Loucy (cell line): ENCODE measurements around the gene RTP3.

Source experiments
- EZH2phosphoT487 ChIP-seq: fragments of 200-600 bp; IDR thresholded peaks from 2 replicates; pipeline ENCODE4 v1.6.1; 2018; ENCODE audit warnings: antibody characterized with exemption, mild to moderate bottlenecking, moderate library complexity, borderline replicate concordance
- TF ChIP-seq, protein P1 (sequence below): fragments of 200-600 bp; sonication (generic); conservative IDR thresholded peaks from 2 replicates; pipeline ENCODE4 v1.5.1; 2014; ENCODE audit warnings: mild to moderate bottlenecking, antibody characterized with exemption, low read length

DNA sequence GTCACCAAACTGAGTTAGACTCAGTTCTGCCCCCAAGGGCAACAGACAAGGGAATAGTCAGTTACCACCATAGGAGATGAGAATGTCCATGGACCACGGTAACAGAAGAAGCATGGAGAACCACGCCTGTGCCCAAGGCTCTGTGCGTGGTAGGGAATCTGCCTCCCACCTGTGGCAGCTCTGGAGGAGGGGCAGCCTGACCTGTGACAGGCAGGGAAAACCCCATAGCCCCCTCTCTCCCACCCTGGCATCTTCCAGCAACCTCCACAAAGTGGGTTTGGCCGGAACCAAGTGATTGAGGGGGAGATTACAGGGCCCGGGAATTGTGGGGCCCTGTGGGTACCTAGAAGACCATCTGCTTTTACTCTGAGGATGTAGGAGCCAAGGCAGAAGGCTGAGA lies 18.8 kb upstream of the RTP3 start:
- TF ChIP-seq, protein P1, sequence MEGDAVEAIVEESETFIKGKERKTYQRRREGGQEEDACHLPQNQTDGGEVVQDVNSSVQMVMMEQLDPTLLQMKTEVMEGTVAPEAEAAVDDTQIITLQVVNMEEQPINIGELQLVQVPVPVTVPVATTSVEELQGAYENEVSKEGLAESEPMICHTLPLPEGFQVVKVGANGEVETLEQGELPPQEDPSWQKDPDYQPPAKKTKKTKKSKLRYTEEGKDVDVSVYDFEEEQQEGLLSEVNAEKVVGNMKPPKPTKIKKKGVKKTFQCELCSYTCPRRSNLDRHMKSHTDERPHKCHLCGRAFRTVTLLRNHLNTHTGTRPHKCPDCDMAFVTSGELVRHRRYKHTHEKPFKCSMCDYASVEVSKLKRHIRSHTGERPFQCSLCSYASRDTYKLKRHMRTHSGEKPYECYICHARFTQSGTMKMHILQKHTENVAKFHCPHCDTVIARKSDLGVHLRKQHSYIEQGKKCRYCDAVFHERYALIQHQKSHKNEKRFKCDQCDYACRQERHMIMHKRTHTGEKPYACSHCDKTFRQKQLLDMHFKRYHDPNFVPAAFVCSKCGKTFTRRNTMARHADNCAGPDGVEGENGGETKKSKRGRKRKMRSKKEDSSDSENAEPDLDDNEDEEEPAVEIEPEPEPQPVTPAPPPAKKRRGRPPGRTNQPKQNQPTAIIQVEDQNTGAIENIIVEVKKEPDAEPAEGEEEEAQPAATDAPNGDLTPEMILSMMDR, result no peak
- no peak for TF ChIP-seq EZH2phosphoT487
